Small intestine (tissue), 7 donors: ENCODE results near the gene ZNF304. TPM values are rescaled to one million over a fixed set of nuclear protein-coding genes. Genes with fewer than 3 reads are reported as not detected.
A peak's percentile ranks its signal among the peaks of the same experiment; 100 is the strongest.

Source experiments
- DNase-seq, 2 donors: peaks; one replicate each; pipeline versions ENCODE4 v3.0.0 to v3.0.0-alpha.2; 2013
- FAIRE-seq: peaks from 2 replicates; lab custom pipeline; 2012; peaks lifted over from hg19 to GRCh38; lab: Jason Lieb, UNC
- H3K27ac ChIP-seq, 3 donors: one replicate each; pipeline ENCODE4 v1.5.1; 2013; ENCODE audit warnings: low read length in 2 of 3, mild to moderate bottlenecking in 2 of 3, control low read depth in 1 of 3, inconsistent platforms in 1 of 3, low read depth in 1 of 3, moderate library complexity in 1 of 3
- H3K27me3 ChIP-seq, 3 donors: one replicate each; pipeline ENCODE4 v1.6.1; 2013; ENCODE audit warnings: low read length in 3 of 3, inconsistent platforms in 1 of 3; ENCODE audit not compliant: control insufficient read depth in 3 of 3, insufficient read depth in 3 of 3
- H3K36me3 ChIP-seq, 3 donors: one replicate each; pipeline ENCODE4 v1.6.1; 2013; ENCODE audit warnings: low read length in 3 of 3, inconsistent platforms in 1 of 3, low read depth in 1 of 3, mild to moderate bottlenecking in 1 of 3, moderate library complexity in 1 of 3; ENCODE audit not compliant: control insufficient read depth in 3 of 3, insufficient read depth in 2 of 3
- H3K4me1 ChIP-seq, 3 donors: one replicate each; pipeline ENCODE4 v1.6.1; 2013; ENCODE audit warnings: low read length in 2 of 3, inconsistent platforms in 1 of 3, low read depth in 1 of 3, mild to moderate bottlenecking in 1 of 3, moderate library complexity in 1 of 3; ENCODE audit not compliant: control insufficient read depth in 3 of 3, insufficient read depth in 2 of 3
- H3K4me3 ChIP-seq, 3 donors: one replicate each; pipeline ENCODE4 v1.5.1; 2013; ENCODE audit warnings: low read length in 3 of 3, control low read depth in 1 of 3, inconsistent platforms in 1 of 3, low read depth in 1 of 3, mild to moderate bottlenecking in 1 of 3, moderate library complexity in 1 of 3
- H3K9me3 ChIP-seq, 2 donors: one replicate each; pipeline ENCODE4 v1.6.1; 2013; ENCODE audit warnings: low read depth in 1 of 2, low read length in 1 of 2; ENCODE audit not compliant: control insufficient read depth in 2 of 2, insufficient read depth in 1 of 2
- whole genome bisulfite sequencing, 3 donors: extraction: QIAGEN DNeasy Blood & Tissue Kit; methylation state at CpG; one replicate each; pipeline ENCODE4 v1.1.7; 2013; 5-methylcytosine and 5-hydroxymethylcytosine counted together
- polyA plus RNA-seq, 4 donors: library from polyadenylated mRNA; stranded (reverse) in 3 of 4; unstranded in 1 of 4; fragments of 200-250 nt in 3 of 4; fragments of 120-200 nt in 1 of 4; gene quantifications; one replicate each; pipeline versions ENCODE4 v1.2.1 to v1.2.3, GENCODE V29; 2013
- donor health status: healthy with polysubstance abuse.
- donor health status: control.
- donor health status: control.
- donor health status: Bipolar disorder and iron deficiency.
- donor health status: healthy.

ZNF304 gene
- polyA plus RNA-seq, 4 donors, result 0.89 to 10.3 (median 1.9) TPM

DNA sequence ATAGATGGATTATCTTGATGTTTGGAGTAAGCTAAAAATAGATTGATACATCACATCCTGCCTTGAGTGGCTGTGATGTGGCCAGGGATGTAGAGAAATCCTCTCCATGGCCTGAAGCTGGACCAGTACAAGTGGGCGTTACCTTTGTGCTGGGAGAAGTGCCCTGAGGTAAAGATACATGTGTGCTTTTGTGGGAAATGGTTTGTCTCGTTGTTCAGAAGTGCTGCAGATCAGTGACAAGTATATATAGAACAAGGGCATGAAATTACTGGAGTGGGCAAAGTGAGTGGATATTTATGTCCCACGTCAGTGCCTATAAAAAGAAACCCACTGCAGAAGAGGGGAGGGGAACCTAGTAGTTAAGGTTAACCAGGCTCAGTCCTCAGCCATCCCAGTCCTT, 12.2 kb upstream of the ZNF304 start:
- Histone ChIP-seq H3K36me3 (no peaks in the 10 kb centered on the region), H3K4me1 (no peaks in the 10 kb centered on the region), H3K27me3 (peaks cover 0 to 1% (median 0%) of the 10 kb centered on the region in 3 donors), H3K9me3 (no peaks in the 10 kb centered on the region), H3K27ac (no peak overlapping the region), H3K4me3 (no peak overlapping the region)
- WGBS, 3 donors, result 60 to 66% (median 64%) methylated on average over 3 of the region's 3 CpGs
- FAIRE-seq, result no peak
- DNase-seq, result no peak

DNA sequence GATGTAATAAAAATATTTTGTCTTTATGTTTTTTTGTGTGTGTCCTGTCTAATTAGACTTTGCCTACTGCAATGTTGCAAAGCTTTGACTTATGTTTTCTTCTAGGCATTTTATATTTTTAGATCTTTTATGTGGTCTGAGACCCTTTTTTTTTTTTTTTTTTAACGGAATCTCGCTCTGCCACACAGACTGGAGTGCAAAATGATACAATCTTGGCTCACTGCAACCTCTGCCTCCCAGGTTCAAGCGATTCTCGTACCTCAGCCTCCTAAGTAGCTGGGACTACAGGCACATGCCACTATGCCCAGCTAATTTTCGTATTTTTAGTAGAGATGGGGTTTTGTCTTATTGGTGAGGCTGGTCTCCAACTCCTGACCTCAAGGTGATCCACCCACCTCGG, 8.5 kb upstream of the ZNF304 start:
- 72 to 80% (median 73%) methylated on average over 6 of the region's 6 CpGs for WGBS, 3 donors
- no peaks in the 10 kb centered on the region for H3K36me3 ChIP-seq
- peaks cover 0 to 5% (median 0%) of the 10 kb centered on the region in 3 donors for H3K27me3 ChIP-seq
- no peaks in the 10 kb centered on the region for H3K9me3 ChIP-seq
- H3K4me3 ChIP-seq, result no peak overlapping the region
- no peak overlapping the region for H3K27ac ChIP-seq
- no peaks in the 10 kb centered on the region for H3K4me1 ChIP-seq
- FAIRE-seq (no peak), DNase-seq (no peak)

DNA sequence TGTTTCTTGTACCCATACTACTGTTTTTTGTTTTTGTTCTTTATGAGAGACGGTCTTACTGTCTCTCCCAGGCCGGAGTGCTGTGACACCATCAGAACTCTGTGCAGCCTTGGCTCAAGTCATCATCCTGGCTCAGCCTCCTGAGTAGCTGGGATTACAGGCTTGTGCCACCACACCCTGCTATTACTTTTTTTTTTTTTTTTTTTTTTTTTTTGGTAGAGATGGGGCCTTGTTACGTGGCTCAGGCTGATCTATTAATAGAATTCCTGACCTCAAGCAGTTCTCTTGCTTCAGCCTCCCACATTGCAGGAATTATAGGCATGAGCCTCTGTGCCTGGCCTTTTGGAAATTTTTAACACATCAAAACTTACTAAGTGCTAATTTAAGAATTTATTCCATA, 2.9 kb upstream of the ZNF304 start:
- H3K9me3 ChIP-seq, result no peaks in the 10 kb centered on the region
- FAIRE-seq (no peak), DNase-seq (no peak)
- H3K27me3 ChIP-seq, result peaks cover 0 to 5% (median 0%) of the 10 kb centered on the region in 3 donors
- WGBS, 3 donors, result 65 to 69% (median 68%) methylated on average over 3 of the region's 3 CpGs
- H3K27ac ChIP-seq, result no peak overlapping the region
- no peak overlapping the region for H3K4me3 ChIP-seq
- H3K4me1 ChIP-seq, result peaks cover 2 to 10% (median 3%) of the 10 kb centered on the region in 3 donors
- H3K36me3 ChIP-seq, result peaks cover 0 to 2% (median 0%) of the 10 kb centered on the region in 3 donors

DNA sequence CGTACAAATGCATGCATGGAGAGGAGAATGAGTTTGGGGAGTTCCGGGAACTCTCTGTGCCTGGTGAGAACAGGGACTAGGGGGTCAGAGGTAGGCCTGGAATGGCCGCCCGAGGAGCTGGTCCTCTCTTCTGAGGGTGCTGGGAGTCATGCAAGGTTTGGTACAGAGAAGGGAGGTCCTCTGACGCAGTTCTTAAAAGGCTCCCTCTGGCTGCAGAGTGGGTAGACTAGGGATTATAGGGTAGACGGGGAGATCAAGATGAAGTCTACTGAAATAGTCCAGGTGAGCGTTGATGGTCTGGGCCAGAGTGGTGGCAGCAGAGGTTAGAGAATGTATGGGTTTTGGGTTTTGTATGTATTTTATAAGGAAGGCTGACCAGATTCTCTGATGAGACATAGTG, 796 bp downstream of the ZNF304 start:
- Histone ChIP-seq H3K27me3 (peaks cover 0 to 1% (median 0%) of the 10 kb centered on the region in 3 donors), H3K9me3 (no peaks in the 10 kb centered on the region), H3K36me3 (peaks cover 6 to 34% (median 25%) of the 10 kb centered on the region in 3 donors), H3K27ac (peak overlapping the region in 1 of 3 donors; percentile 84), H3K4me3 (peak overlapping the region in 2 of 3 donors; percentile 66 to 100), H3K4me1 (peaks cover 2 to 10% (median 3%) of the 10 kb centered on the region in 3 donors)
- WGBS, 3 donors, result 24 to 32% (median 25%) methylated on average over 7 of the region's 7 CpGs
- no peak for DNase-seq
- no peak for FAIRE-seq

DNA sequence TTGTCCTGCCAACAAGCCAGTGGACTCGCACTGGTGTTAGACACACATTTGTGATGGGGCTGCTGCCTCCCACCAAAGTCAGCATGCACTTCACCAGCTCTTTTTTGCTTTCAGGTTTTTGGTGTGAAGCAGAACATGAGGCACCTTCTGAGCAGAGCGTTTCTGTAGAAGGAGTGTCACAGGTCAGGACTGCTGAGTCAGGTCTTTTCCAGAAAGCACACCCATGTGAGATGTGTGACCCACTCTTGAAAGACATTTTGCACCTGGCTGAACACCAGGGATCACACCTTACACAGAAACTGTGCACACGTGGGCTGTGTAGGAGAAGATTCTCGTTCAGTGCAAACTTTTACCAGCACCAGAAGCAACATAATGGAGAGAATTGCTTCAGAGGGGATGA, 4.8 kb downstream of the ZNF304 start:
- no peaks in the 10 kb centered on the region for H3K27me3 ChIP-seq
- H3K4me3 ChIP-seq, result no peak overlapping the region
- DNase-seq (no peak), FAIRE-seq (no peak)
- peaks cover 0 to 2% of the 10 kb centered on the region in 2 donors for H3K9me3 ChIP-seq
- peaks cover 6 to 41% (median 29%) of the 10 kb centered on the region in 3 donors for H3K36me3 ChIP-seq
- H3K27ac ChIP-seq, result no peak overlapping the region
- H3K4me1 ChIP-seq, result peaks cover 2 to 10% (median 3%) of the 10 kb centered on the region in 3 donors
- WGBS, 3 donors, result 83 to 96% (median 91%) methylated on average over 4 of the region's 4 CpGs

DNA sequence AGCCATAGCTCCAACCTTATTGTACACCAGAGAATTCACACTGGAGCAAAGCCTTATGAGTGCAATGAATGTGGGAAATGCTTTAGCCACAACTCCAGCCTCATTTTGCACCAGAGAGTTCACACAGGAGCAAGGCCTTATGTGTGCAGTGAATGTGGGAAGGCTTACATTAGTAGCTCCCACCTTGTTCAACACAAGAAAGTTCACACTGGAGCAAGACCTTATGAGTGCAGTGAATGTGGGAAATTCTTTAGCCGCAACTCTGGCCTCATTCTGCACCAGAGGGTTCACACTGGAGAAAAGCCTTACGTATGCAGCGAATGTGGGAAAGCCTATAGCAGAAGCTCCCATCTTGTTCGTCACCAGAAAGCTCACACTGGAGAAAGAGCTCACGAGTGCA, 6.3 kb downstream of the ZNF304 start:
- H3K27me3 ChIP-seq, result no peaks in the 10 kb centered on the region
- no peak overlapping the region for H3K4me3 ChIP-seq
- no peak for FAIRE-seq
- WGBS, 3 donors, result 94 to 96% (median 96%) methylated on average over 5 of the region's 5 CpGs
- no peak overlapping the region for H3K27ac ChIP-seq
- peaks cover 0 to 2% of the 10 kb centered on the region in 2 donors for H3K9me3 ChIP-seq
- peaks cover 6 to 41% (median 29%) of the 10 kb centered on the region in 3 donors for H3K36me3 ChIP-seq
- peaks cover 0 to 3% (median under 1%) of the 10 kb centered on the region in 3 donors for H3K4me1 ChIP-seq
- no peak for DNase-seq

DNA sequence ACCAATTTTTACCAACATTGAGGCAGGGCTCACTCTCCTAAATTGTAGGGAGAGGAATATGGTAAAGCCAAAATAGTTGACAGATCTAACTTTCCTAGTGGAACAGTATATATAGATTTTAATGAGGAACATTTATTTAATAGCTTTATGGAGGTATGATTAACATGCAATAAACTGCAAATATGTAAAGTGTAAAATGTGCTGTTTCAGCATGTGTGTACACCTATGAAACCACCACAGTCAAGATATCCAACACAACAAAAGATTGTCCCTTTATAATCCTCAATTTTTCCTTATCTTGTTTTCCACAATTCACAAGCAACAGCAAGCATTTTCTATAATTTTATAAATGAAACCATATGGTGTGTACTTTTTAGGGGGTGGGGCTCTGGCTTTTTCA, 8.2 kb downstream of the ZNF304 start:
- Histone ChIP-seq H3K4me1 (peaks cover 2 to 7% (median 4%) of the 10 kb centered on the region in 3 donors), H3K4me3 (no peak overlapping the region), H3K36me3 (peaks cover 6 to 29% (median 26%) of the 10 kb centered on the region in 3 donors), H3K9me3 (peaks cover 0 to 2% of the 10 kb centered on the region in 2 donors), H3K27me3 (no peaks in the 10 kb centered on the region), H3K27ac (no peak overlapping the region)
- DNase-seq, result no peak
- no peak for FAIRE-seq

DNA sequence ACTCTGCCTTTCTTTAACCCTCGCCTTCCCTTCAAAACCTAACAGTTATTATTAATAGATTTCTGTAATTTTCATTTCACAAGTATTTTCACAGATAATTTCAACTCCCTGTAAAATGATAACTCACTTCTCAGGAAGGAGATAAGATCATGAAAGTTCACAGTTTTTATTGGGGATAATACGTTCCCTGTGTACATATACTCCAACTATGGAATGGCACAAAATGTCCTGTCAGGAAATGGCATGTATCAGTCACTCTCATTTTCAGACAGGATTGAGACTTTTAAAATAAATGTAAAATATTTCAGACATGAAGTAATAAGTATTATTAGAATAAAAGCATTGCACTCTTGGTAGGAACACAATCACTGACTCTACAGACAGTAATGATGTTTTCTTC, 11.3 kb downstream of the ZNF304 start:
- no peak for DNase-seq
- H3K27me3 ChIP-seq, result no peaks in the 10 kb centered on the region
- FAIRE-seq, result no peak
- WGBS, 3 donors, result 68 to 74% (median 69%) methylated on average over 2 of the region's 2 CpGs
- H3K4me1 ChIP-seq, result peaks cover 2 to 8% (median 4%) of the 10 kb centered on the region in 3 donors
- peaks cover 0 to 2% (median 2%) of the 10 kb centered on the region in 3 donors for H3K36me3 ChIP-seq
- H3K4me3 ChIP-seq, result peak overlapping the region in 2 of 3 donors; percentile 72 to 82
- peak overlapping the region in 2 of 3 donors; percentile 85 to 94 for H3K27ac ChIP-seq
- H3K9me3 ChIP-seq, result peaks cover 0 to 2% of the 10 kb centered on the region in 2 donors
